Muscle of leg (tissue), 11 donors: Measurements from ENCODE around the gene MPP4. TPM values are rescaled to one million over a fixed set of nuclear protein-coding genes. Genes with fewer than 3 reads are reported as not detected.
"Not testable (repeated sequence)": the region's sequence is repeated elsewhere in the genome, so short reads cannot be mapped to it uniquely, and the experiment has no call there.

Experiments used
- DNase-seq: peaks from one replicate; pipeline ENCODE4 v3.0.0; 2013
- H3K27ac ChIP-seq: one replicate; pipeline ENCODE4 v1.5.1; 2013; ENCODE audit warnings: mild to moderate bottlenecking, low read length, control low read depth
- H3K27me3 ChIP-seq: one replicate; pipeline ENCODE4 v1.6.1; 2013; ENCODE audit warnings: low read length; ENCODE audit not compliant: control insufficient read depth, insufficient read depth
- H3K36me3 ChIP-seq: one replicate; pipeline ENCODE4 v1.6.1; 2013; ENCODE audit warnings: low read length; ENCODE audit not compliant: control insufficient read depth, insufficient read depth
- H3K4me1 ChIP-seq: one replicate; pipeline ENCODE4 v1.6.1; 2013; ENCODE audit warnings: low read length; ENCODE audit not compliant: control insufficient read depth, insufficient read depth
- H3K4me3 ChIP-seq: one replicate; pipeline ENCODE4 v1.5.1; 2013; ENCODE audit warnings: low read length, control low read depth
- H3K9me3 ChIP-seq: replicated peaks from 2 replicates; pipeline ENCODE4 v1.6.1; 2013; ENCODE audit warnings: low read depth, low read length; ENCODE audit not compliant: control insufficient read depth
- WGBS: methylation state at CpG from one replicate; pipeline ENCODE4 v1.1.5; 2013; ENCODE audit warnings: missing lambda C conversion rate; ENCODE audit not compliant: insufficient coverage; 5-methylcytosine and 5-hydroxymethylcytosine counted together
- polyA plus RNA-seq, 8 donors: library from polyadenylated mRNA; unstranded; fragments of 120-200 nt; gene quantifications; one replicate each; pipeline versions ENCODE4 v1.2.1 to v1.2.3, GENCODE V29; 2013; ENCODE audit warnings: inconsistent platforms in 1 of 8, low replicate concordance in 1 of 8; ENCODE audit not compliant: insufficient read length in 8 of 8, insufficient read depth in 1 of 8
- total RNA-seq: library from RNA; stranded (reverse); fragments of 120-200 nt; gene quantifications from one replicate; pipeline ENCODE4 v1.2.4, GENCODE V29; 2013

MPP4 gene
- total and polyA plus RNA-seq, 9 donors, result 0.09 to 0.23 (median 0.16) TPM

DNA sequence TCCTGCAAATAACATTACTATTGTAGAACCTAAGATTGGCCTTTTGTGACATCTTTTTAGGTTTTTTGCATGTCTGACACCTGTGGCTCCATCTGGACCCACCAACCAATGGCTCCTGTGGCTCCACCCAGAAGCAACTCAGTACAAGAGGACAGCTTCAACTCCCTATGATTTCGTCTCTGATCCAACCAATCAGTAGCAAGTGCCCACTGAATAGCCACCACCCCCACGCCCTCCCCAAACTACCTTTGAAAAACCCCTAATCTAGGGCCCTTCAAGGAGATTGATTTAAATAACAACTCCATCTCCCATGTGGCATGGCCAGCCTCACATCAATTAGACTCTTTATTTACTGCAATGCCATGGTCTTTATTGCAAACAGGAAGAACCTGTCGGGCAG lies 23.6 kb downstream of the MPP4 start:
- no peaks in the 10 kb centered on the region for H3K9me3 ChIP-seq
- DNase-seq, result no peak
- no peak overlapping the region for H3K4me3 ChIP-seq
- no peaks in the 10 kb centered on the region for H3K36me3 ChIP-seq
- H3K27me3 ChIP-seq, result no peaks in the 10 kb centered on the region
- no peak overlapping the region for H3K27ac ChIP-seq
- WGBS, result 69% methylated on average over 2 of the region's 3 CpGs
- no peaks in the 10 kb centered on the region for H3K4me1 ChIP-seq

DNA sequence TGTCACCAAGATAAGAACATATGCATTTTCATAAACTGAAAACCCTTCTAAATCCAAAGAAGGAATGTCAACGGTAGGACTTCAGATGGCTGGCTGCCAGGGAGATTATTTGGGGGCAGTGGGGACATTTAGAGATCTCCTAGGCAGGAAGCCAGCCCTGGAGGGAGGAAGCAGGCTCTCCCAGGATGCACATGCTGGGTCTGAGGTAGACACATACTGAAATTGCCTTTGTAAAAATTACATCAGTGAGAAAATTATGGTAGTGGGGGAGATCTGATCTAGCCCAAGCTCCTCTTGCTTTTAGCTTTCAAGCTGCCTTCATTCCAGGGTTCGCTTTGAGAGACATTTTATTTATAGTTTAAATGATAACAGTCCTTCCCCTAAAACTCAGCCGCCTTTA lies 24.1 kb downstream of the MPP4 start:
- Histone ChIP-seq H3K9me3 (no peaks in the 10 kb centered on the region), H3K4me1 (no peaks in the 10 kb centered on the region), H3K4me3 (no peak overlapping the region), H3K27ac (no peak overlapping the region), H3K27me3 (no peaks in the 10 kb centered on the region), H3K36me3 (no peaks in the 10 kb centered on the region)
- WGBS, result no CpG with 5 or more reads among the region's 3 CpGs
- no peak for DNase-seq

DNA sequence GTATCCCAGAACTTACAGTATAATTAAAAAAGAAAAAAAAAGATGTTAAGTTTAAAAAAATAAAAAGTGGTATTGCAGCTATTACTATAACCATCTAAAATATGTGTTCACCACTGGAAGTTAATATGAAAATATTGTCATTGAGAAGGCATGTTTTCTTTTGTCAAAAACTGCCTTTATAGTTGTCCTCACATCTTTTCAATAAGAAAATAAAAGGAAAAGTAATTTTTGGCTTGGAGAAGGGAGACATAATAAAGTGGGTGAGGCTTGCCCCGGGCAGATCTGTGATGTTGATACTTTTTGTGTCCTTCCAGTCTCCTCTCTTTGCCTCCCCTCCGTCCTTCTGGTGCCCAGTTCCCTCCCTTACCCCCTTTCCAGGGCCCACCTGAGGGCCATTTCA lies 24.9 kb downstream of the MPP4 start:
- DNase-seq, result no peak
- no peaks in the 10 kb centered on the region for H3K27me3 ChIP-seq
- 67% methylated on average over 1 of the region's 2 CpGs for WGBS

DNA sequence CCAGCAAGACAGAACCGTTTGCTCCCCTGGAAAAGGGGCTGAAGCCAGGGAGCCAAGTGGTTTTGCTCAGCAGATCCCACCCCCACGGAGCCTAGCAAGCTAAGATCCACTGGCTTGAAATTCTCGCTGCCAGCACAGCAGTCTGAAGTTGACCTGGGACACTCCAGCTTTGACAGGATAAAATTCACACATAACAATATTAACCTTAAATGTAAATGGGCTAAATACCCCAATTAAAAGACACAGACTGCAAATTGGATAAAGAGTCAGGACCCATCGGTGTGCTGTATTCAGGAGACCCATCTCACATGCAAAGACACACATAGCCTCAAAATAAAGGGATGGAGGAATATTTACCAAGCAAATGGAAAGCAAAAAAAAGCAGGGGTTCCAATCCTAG lies 27.2 kb downstream of the MPP4 start:
- H3K4me1 ChIP-seq, DNase-seq: not testable (repeated sequence)
- WGBS, result 20% methylated on average over 1 of the region's 4 CpGs

More for the DNA sequence above, 24.9 kb downstream of the MPP4 start:
- no peak overlapping the region for H3K27ac ChIP-seq
- no peaks in the 10 kb centered on the region for H3K9me3 ChIP-seq
- H3K4me3 ChIP-seq, result no peak overlapping the region
- H3K36me3 ChIP-seq, result no peaks in the 10 kb centered on the region
- H3K4me1 ChIP-seq, result no peaks in the 10 kb centered on the region

DNA sequence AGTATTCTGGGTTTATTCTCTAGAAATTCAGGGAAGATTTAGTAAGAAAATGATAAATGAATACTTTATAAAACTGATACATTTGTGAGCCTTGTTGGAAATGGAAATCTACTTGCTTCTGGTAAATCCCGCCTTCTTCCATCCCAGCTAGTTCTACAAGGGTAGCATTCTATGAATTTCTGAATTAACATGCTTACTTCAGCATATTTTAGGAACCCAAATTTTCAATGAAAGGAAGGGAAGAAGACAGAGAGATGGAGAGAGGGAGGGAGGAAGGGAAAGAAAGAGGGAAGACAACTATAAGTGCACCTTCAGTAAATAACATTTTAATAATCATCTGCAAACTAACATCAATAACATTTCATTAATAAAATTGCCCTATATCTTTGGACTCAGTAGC lies 28.6 kb downstream of the MPP4 start:
- Histone ChIP-seq H3K4me3 (no peak overlapping the region), H3K36me3 (no peaks in the 10 kb centered on the region), H3K27ac (no peak overlapping the region), H3K9me3 (no peaks in the 10 kb centered on the region), H3K27me3 (no peaks in the 10 kb centered on the region), H3K4me1 (no peaks in the 10 kb centered on the region)
- no CpG with 5 or more reads among the region's 1 CpG for WGBS
- no peak for DNase-seq

More for the DNA sequence above, 27.2 kb downstream of the MPP4 start:
- not testable (repeated sequence) for H3K27ac ChIP-seq, H3K27me3 ChIP-seq, H3K4me3 ChIP-seq, H3K9me3 ChIP-seq, H3K36me3 ChIP-seq

DNA sequence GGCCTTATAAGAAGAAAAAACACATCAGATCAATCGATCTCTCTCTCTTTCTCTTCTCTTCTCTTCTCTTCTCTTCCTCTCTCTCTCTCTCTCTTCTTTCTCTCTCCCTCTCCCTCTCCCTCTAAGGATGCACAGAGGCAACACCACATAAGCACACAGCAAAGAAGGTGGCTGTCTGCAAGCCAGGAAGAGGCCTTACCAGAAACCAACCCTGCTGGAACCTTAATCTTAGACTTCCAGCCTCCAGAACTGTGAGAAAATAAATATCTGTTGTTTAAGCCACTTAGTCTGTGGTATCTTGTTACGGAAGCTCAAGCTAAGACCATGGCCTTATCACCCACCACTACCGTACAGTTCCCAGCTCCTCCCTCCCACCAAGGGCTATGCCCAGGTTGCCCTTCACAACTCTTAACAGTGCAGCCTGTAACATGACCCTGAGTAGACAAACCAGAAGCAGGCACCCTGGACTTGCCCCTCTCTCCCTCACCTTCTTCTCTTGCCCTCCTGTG lies 30.0 kb downstream of the MPP4 start:
- 47% methylated on average over 2 of the region's 3 CpGs for WGBS
- DNase-seq, result no peak
- Histone ChIP-seq H3K27me3 (no peaks in the 10 kb centered on the region), H3K36me3 (no peaks in the 10 kb centered on the region), H3K27ac (no peak overlapping the region), H3K9me3 (no peaks in the 10 kb centered on the region), H3K4me3 (no peak overlapping the region), H3K4me1 (no peaks in the 10 kb centered on the region)

DNA sequence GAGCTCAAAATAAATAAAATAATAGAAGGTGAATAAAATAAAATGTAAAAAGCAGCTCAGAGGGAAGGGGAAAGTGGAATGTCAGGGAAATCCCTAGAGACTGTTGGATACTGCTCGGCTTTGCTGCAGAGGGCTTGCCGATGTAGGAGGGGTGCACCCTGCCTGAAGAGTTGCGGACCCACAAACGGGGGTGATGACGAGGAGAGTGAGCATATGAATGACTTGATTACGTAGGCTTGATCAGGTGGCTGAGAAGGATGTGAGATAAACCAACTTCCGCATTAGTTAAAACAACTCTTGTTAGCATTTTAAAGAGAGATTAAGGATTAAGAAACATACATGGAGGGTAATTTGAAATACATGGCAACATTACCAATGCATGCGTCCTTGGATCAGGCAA lies 34.1 kb downstream of the MPP4 start:
- no peak for DNase-seq
- Histone ChIP-seq H3K9me3 (no peaks in the 10 kb centered on the region), H3K36me3 (no peaks in the 10 kb centered on the region), H3K27me3 (no peaks in the 10 kb centered on the region), H3K4me3 (no peak overlapping the region), H3K27ac (no peak overlapping the region), H3K4me1 (no peaks in the 10 kb centered on the region)
- WGBS, result 59% methylated on average over 4 of the region's 8 CpGs

DNA sequence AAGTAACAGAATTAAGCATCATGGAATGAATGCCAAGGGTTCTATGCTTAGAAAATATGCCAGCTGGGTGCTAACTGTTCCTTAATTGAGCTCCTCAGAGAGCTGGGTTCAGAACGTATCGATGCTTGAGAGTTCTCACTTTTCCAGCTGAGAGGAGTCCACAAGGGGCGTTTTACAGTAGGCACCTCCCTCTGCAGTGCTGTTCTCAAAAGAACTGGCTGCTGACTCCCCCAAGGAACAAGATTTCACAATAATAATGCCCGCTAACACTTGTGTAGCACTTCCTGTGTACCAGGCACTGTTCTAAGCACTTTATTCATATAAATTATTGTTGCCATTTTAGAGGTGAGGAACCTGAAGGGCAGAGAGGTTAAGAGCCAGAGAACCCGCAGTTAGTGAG lies 37.1 kb downstream of the MPP4 start:
- Histone ChIP-seq H3K36me3 (no peaks in the 10 kb centered on the region), H3K4me1 (no peaks in the 10 kb centered on the region), H3K27ac (no peak overlapping the region), H3K9me3 (no peaks in the 10 kb centered on the region), H3K27me3 (peaks cover 2% of the 10 kb centered on the region), H3K4me3 (no peak overlapping the region)
- no peak for DNase-seq
- 29% methylated on average over 3 of the region's 5 CpGs for WGBS

DNA sequence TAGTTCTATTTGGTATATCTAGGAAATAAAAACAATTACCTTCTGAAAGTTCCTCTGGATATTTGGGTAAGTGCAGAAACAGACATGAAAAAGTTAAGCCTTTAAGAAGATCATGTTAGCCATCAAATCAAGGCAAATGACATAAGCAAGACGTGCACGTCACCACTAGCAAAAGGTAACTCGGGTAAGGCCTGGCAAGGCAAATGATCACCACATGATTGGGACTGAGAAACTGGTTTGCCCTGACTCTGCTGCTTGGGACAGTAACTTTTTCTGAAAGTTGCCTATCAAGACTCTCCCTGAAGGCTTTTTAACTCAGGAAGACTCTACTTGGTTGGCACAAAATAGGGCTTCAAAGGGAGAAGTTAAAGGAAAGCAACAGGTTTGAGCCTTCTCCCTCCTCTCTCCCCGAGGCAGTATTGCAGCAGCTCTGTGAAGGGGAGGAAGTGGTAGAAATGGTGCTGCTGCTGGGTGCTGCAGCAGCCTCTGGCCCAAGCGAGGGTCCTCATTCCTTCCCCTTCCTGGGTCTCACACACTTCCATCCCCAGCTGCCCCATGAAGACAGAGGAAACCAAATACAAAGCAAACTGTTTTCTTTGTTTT lies 38.0 kb downstream of the MPP4 start:
- H3K36me3 ChIP-seq, result no peaks in the 10 kb centered on the region
- no peaks in the 10 kb centered on the region for H3K9me3 ChIP-seq
- H3K4me1 ChIP-seq, result no peaks in the 10 kb centered on the region
- H3K27ac ChIP-seq, result no peak overlapping the region
- peaks cover 2% of the 10 kb centered on the region for H3K27me3 ChIP-seq
- no peak overlapping the region for H3K4me3 ChIP-seq
- 56% methylated on average over 3 of the region's 5 CpGs for WGBS
- no peak for DNase-seq

DNA sequence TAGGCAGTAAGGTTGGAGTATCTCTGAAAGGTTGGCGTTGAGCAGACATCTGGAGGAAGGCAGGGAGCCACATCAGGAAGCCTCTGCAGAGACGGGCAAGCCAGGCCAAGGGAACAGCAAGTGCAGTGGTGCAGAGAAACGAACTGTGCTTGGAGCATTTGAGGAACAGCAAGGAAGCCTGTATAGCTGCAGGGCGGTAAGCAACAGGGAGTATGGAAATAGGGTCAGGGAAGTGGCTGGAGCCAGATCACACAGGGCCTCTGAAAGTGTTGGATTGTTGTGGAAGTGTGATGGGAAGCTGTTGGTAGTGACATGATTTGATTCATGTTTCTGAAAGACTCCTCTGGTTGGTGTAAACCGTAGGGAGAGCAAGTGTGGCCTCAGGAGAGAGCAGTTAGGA lies 41.7 kb downstream of the MPP4 start:
- Histone ChIP-seq H3K36me3 (no peaks in the 10 kb centered on the region), H3K4me1 (no peaks in the 10 kb centered on the region), H3K9me3 (no peaks in the 10 kb centered on the region), H3K27ac (no peak overlapping the region), H3K27me3 (peaks cover 2% of the 10 kb centered on the region), H3K4me3 (no peak overlapping the region)
- DNase-seq, result no peak
- 71% methylated on average over 5 of the region's 5 CpGs for WGBS

DNA sequence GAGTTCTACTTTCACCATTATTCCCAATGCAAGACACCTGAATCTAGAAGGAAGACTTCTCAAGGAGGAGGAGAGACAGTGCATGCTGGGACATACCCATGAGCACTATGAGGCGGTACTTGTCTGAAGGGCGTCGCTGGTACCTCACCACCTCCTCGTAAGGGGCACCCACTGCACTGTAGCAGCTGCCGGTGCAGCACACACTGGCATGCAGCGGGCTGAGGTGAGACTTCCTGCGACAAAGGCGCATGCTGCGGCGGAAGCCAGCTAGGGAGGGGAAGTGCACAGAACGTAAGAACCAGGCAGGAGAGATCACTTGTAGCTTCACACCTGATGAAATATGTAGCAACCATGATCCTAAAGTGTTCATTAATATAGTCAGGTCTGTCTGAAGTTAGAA lies 42.3 kb downstream of the MPP4 start:
- peaks cover 2% of the 10 kb centered on the region for H3K27me3 ChIP-seq

More for the DNA sequence above, 42.3 kb downstream of the MPP4 start:
- no peaks in the 10 kb centered on the region for H3K4me1 ChIP-seq
- 85% methylated on average over 10 of the region's 11 CpGs for WGBS
- no peak for DNase-seq
- no peak overlapping the region for H3K4me3 ChIP-seq
- no peak overlapping the region for H3K27ac ChIP-seq
- no peaks in the 10 kb centered on the region for H3K36me3 ChIP-seq
- no peaks in the 10 kb centered on the region for H3K9me3 ChIP-seq
